ENCODE results near the gene ZNHIT6. TPM values are rescaled to one million over a fixed set of nuclear protein-coding genes. Genes with fewer than 3 reads are reported as not detected.

Gene ZNHIT6
- total RNA-seq, 1 experiment from 2014 or later = 13.8 TPM

- DNase-seq (ENCODE audit: low read depth) = no peak
These were observed 90.6 kb downstream of the ZNHIT6 start for GRCh38 chr1:85617633-85618100.

GRCh38 chr1:85616736-85617135, 91.5 kb downstream of the ZNHIT6 start:
- no peak for DNase-seq (ENCODE audit: low read depth)

- no peak for DNase-seq (ENCODE audit: low read depth)
These were observed 91.9 kb downstream of the ZNHIT6 start for GRCh38 chr1:85616364-85616705.

- no peak for DNase-seq (ENCODE audit: low read depth)
These were observed 92.5 kb downstream of the ZNHIT6 start for GRCh38 chr1:85615586-85616363.

GRCh38 chr1:85612704-85613361, 95.4 kb downstream of the ZNHIT6 start:
- peak; percentile 95 for DNase-seq (ENCODE audit: low read depth)

GRCh38 chr1:85611856-85612255, 96.4 kb downstream of the ZNHIT6 start:
- DNase-seq (ENCODE audit: low read depth) = peak; percentile 99

- DNase-seq (ENCODE audit: low read depth) = peak; percentile 75
These were observed 96.8 kb downstream of the ZNHIT6 start for GRCh38 chr1:85611425-85611824.

GRCh38 chr1:85609976-85610375, 98.3 kb downstream of the ZNHIT6 start:
- no peak for DNase-seq (ENCODE audit: low read depth)

- peak; percentile 54 for DNase-seq (ENCODE audit: low read depth)
These were observed 99.4 kb downstream of the ZNHIT6 start for GRCh38 chr1:85608851-85609250.

- DNase-seq (ENCODE audit: low read depth) = peak; percentile 28
These were observed 100.3 kb downstream of the ZNHIT6 start for GRCh38 chr1:85607921-85608265.

GRCh38 chr1:85607126-85607920, 100.9 kb downstream of the ZNHIT6 start:
- peak; percentile 100 for DNase-seq (ENCODE audit: low read depth)

GRCh38 chr1:85606414-85606800, 101.8 kb downstream of the ZNHIT6 start:
- peak; percentile 40 for DNase-seq (ENCODE audit: low read depth)

- peak; percentile 49 for DNase-seq (ENCODE audit: low read depth)
These were observed 102.5 kb downstream of the ZNHIT6 start for GRCh38 chr1:85605484-85606413.

GRCh38 chr1:85604298-85604997, 103.8 kb downstream of the ZNHIT6 start:
- no peak for DNase-seq (ENCODE audit: low read depth)

- no peak for DNase-seq (ENCODE audit: low read depth)
These were observed 105.0 kb downstream of the ZNHIT6 start for GRCh38 chr1:85603086-85603880.

GRCh38 chr1:85602571-85602970, 105.7 kb downstream of the ZNHIT6 start:
- no peak for DNase-seq (ENCODE audit: low read depth)

- DNase-seq (ENCODE audit: low read depth) = no peak
These were observed 106.3 kb downstream of the ZNHIT6 start for GRCh38 chr1:85601901-85602300.

- DNase-seq (ENCODE audit: low read depth) = no peak
These were observed 108.6 kb downstream of the ZNHIT6 start for GRCh38 chr1:85599681-85600080.

Data from M059J (cell line).